Retinal pigment epithelial cell (primary cell): ENCODE measurements around the gene PCSK6.

ENCODE experiments used
- DNase-seq: peaks from one replicate; pipeline ENCODE4 v3.0.0-alpha.2; 2010; ENCODE audit warnings: low read depth
- H3K4me3 ChIP-seq: 2 replicates; pipeline ENCODE4 v1.5.1; 2011; ENCODE audit warnings: mild to moderate bottlenecking, low read length, control low read depth, moderate library complexity
- CTCF ChIP-seq: conservative IDR thresholded peaks from 2 replicates; pipeline ENCODE4 v1.5.1; 2011; ENCODE audit warnings: low read depth, low read length, control low read depth, inconsistent platforms

The PCSK6 gene

GRCh38 chr15:101325263-101326025 is 164.1 kb downstream of the PCSK6 start:
- TF ChIP-seq CTCF, result no peak
- H3K4me3 ChIP-seq, result no peak overlapping the region
- DNase-seq, result no peak

GRCh38 chr15:101324524-101325177 is 164.9 kb downstream of the PCSK6 start:
- no peak for DNase-seq
- no peak for TF ChIP-seq CTCF
- H3K4me3 ChIP-seq, result no peak overlapping the region

- no peak for TF ChIP-seq CTCF
- no peak for DNase-seq
- no peak overlapping the region for H3K4me3 ChIP-seq
These were observed 165.5 kb downstream of the PCSK6 start for GRCh38 chr15:101323793-101324523.

- no peak overlapping the region for H3K4me3 ChIP-seq
- no peak for TF ChIP-seq CTCF
- DNase-seq, result no peak
These were observed 166.5 kb downstream of the PCSK6 start for GRCh38 chr15:101322854-101323477.

- no peak overlapping the region for H3K4me3 ChIP-seq
- DNase-seq, result no peak
These were observed 167.4 kb downstream of the PCSK6 start for GRCh38 chr15:101322016-101322695.

More at GRCh38 chr15:101322016-101322695, 167.4 kb downstream of the PCSK6 start:
- TF ChIP-seq CTCF, result no peak
